AG08395 (cell line): ENCODE results near the gene TRIM72.
A peak's percentile ranks its signal among the peaks of the same experiment; 100 is the strongest.
"Not testable (repeated sequence)": the region's sequence is repeated elsewhere in the genome, so short reads cannot be mapped to it uniquely, and the experiment has no call there.

Source experiments
- DNase-seq: peaks from one replicate; pipeline ENCODE4 v3.0.0; 2012; ENCODE audit warnings: mixed read lengths, low spot score

Gene TRIM72

GRCh38 chr16:31256466-31256865 is 42.5 kb downstream of the TRIM72 start:
- no peak for DNase-seq

- DNase-seq = no peak
These were observed 44.4 kb downstream of the TRIM72 start for GRCh38 chr16:31258366-31258765.

GRCh38 chr16:31260136-31260931 is 46.4 kb downstream of the TRIM72 start:
- DNase-seq = no peak

GRCh38 chr16:31262084-31262483 is 48.2 kb downstream of the TRIM72 start:
- no peak for DNase-seq

GRCh38 chr16:31265329-31266245 is 51.7 kb downstream of the TRIM72 start:
- no peak for DNase-seq

- DNase-seq = no peak
These were observed 53.6 kb downstream of the TRIM72 start for GRCh38 chr16:31267332-31268032.

GRCh38 chr16:31268033-31268365 is 54.1 kb downstream of the TRIM72 start:
- DNase-seq = no peak

GRCh38 chr16:31268891-31269290 is 55.0 kb downstream of the TRIM72 start:
- no peak for DNase-seq

GRCh38 chr16:31269541-31269940 is 55.6 kb downstream of the TRIM72 start:
- DNase-seq = no peak

GRCh38 chr16:31269973-31270372 is 56.1 kb downstream of the TRIM72 start:
- DNase-seq = not testable (repeated sequence)

GRCh38 chr16:31270795-31271194 is 56.9 kb downstream of the TRIM72 start:
- no peak for DNase-seq

GRCh38 chr16:31271621-31272190 is 57.8 kb downstream of the TRIM72 start:
- no peak for DNase-seq

GRCh38 chr16:31273187-31273586 is 59.3 kb downstream of the TRIM72 start:
- no peak for DNase-seq

- DNase-seq = peak; percentile 34
These were observed 59.8 kb downstream of the TRIM72 start for GRCh38 chr16:31273676-31274075.

GRCh38 chr16:31274831-31275816 is 61.2 kb downstream of the TRIM72 start:
- DNase-seq = no peak

GRCh38 chr16:31276600-31276999 is 62.7 kb downstream of the TRIM72 start:
- DNase-seq = no peak

GRCh38 chr16:31277659-31278260 is 63.8 kb downstream of the TRIM72 start:
- DNase-seq = no peak

GRCh38 chr16:31278853-31279252 is 64.9 kb downstream of the TRIM72 start:
- not testable (repeated sequence) for DNase-seq
